B cell (primary cell): Measurements from ENCODE around the gene FBXO24. TPM values are rescaled to one million over a fixed set of nuclear protein-coding genes. Genes with fewer than 3 reads are reported as not detected.

Experiments used
- ATAC-seq: fragments of 200-7000 bp; cut with Tn5 transposase; one replicate; pipeline ENCODE4 v1.10.0; 2021; ENCODE audit warnings: low read depth, mild to moderate bottlenecking, moderate number of reproducible peaks, moderate library complexity
- CTCF ChIA-PET: fragments of 350-600 bp; sonication (Branson Sonifier 250); formaldehyde crosslinking; loops from one replicate; lab custom pipeline; 2021; ENCODE audit warnings: antibody characterized with exemption, inconsistent platforms; lab: Charles Lee
- POLR2A ChIA-PET: fragments of 350-600 bp; sonication (Branson Sonifier 250); formaldehyde crosslinking; loops from one replicate; lab custom pipeline; 2021; ENCODE audit warnings: antibody characterized with exemption; lab: Charles Lee
- DNase-seq: peaks from one replicate; pipeline ENCODE4 v3.0.0; 2013
- H2AFZ ChIP-seq: 2 replicates; pipeline ENCODE4 v1.6.1; 2012; ENCODE audit warnings: mild to moderate bottlenecking, low read depth, low read length; ENCODE audit not compliant: insufficient read depth, poor library complexity, severe bottlenecking
- H3K27ac ChIP-seq, 2 donors: 1 replicate in 1 of 2; 2 replicates in 1 of 2; pipeline ENCODE4 v1.5.1; 2012 to 2013; ENCODE audit warnings: low read length in 2 of 2, mild to moderate bottlenecking in 2 of 2, moderate library complexity in 1 of 2
- H3K27me3 ChIP-seq, 4 experiments: fragments of 200-600 bp in 1 of 4; sonication (generic) in 1 of 4; replicated peaks in 1 of 4; 1 replicate in 2 of 4; 2 replicates in 2 of 4; pipeline versions ENCODE4 v1.6.1 to v1.7.0; 2013 to 2016; ENCODE audit warnings: low read length in 3 of 4, mild to moderate bottlenecking in 2 of 4, mixed read lengths in 1 of 4, moderate library complexity in 1 of 4; ENCODE audit not compliant: insufficient read depth in 4 of 4, control insufficient read depth in 3 of 4; ENCODE audit errors: control extremely low read depth in 1 of 4
- H3K36me3 ChIP-seq, 2 experiments: replicated peaks in 1 of 2; 1 replicate in 1 of 2; 2 replicates in 1 of 2; pipeline versions ENCODE4 v1.6.1 to v1.7.1; 2013; ENCODE audit warnings: low read length in 1 of 2; ENCODE audit not compliant: insufficient read depth in 2 of 2, control insufficient read depth in 1 of 2; ENCODE audit errors: control extremely low read depth in 1 of 2, extremely low read depth in 1 of 2
- H3K4me1 ChIP-seq, 2 donors: fragments of 200-600 bp in 1 of 2; sonication (generic) in 1 of 2; 1 replicate in 1 of 2; 2 replicates in 1 of 2; pipeline versions ENCODE4 v1.5.1 to v1.6.1; 2013 to 2017; ENCODE audit warnings: low read length in 2 of 2; ENCODE audit not compliant: control insufficient read depth in 2 of 2, insufficient read depth in 2 of 2
- H3K4me2 ChIP-seq: replicated peaks from 2 replicates; pipeline ENCODE3; 2012; ENCODE audit warnings: mild to moderate bottlenecking, low read depth, low read length; ENCODE audit not compliant: poor library complexity, severe bottlenecking
- H3K4me3 ChIP-seq, 5 experiments: fragments of 200-600 bp in 1 of 5; sonication (generic) in 1 of 5; 1 replicate in 3 of 5; 2 replicates in 2 of 5; pipeline versions ENCODE4 v1.5.1 to v1.7.0; 2011 to 2016; ENCODE audit warnings: low read length in 4 of 5, mild to moderate bottlenecking in 4 of 5, low read depth in 2 of 5, control low read depth in 1 of 5, moderate library complexity in 1 of 5; ENCODE audit not compliant: insufficient read depth in 1 of 5; ENCODE audit errors: control extremely low read depth in 1 of 5, extremely low read depth in 1 of 5
- H3K79me2 ChIP-seq: fragments of 200-600 bp; sonication (generic); one replicate; pipeline ENCODE4 v1.6.0; 2016; ENCODE audit warnings: low read length; ENCODE audit not compliant: control insufficient read depth, insufficient read depth
- H3K9ac ChIP-seq: fragments of 200-600 bp; sonication (generic); 2 replicates; pipeline ENCODE4 v1.6.1; 2017; ENCODE audit warnings: mild to moderate bottlenecking, low read length, moderate library complexity
- H3K9me3 ChIP-seq, 3 donors: one replicate each; pipeline versions ENCODE4 v1.6.1 to v1.7.1; 2013; ENCODE audit warnings: low read length in 2 of 3; ENCODE audit not compliant: control insufficient read depth in 2 of 3, insufficient read depth in 1 of 3; ENCODE audit errors: control extremely low read depth in 1 of 3
- H4K20me1 ChIP-seq: 2 replicates; pipeline ENCODE4 v1.6.0; 2012; ENCODE audit warnings: mild to moderate bottlenecking, low read length; ENCODE audit not compliant: insufficient read depth, control insufficient read depth, poor library complexity, severe bottlenecking
- H3K27ac Mint-ChIP-seq: one replicate; pipeline ENCODE4 v1.8.0; 2021; ENCODE audit warnings: mixed read lengths
- H3K27me3 Mint-ChIP-seq: one replicate; pipeline ENCODE4 v1.8.0; 2021; ENCODE audit warnings: mixed read lengths
- H3K4me1 Mint-ChIP-seq: one replicate; pipeline ENCODE4 v1.8.0; 2021; ENCODE audit warnings: mixed read lengths
- H3K4me3 Mint-ChIP-seq: one replicate; pipeline ENCODE4 v1.8.0; 2021; ENCODE audit warnings: mixed read lengths
- H3K9me3 Mint-ChIP-seq: one replicate; pipeline ENCODE4 v1.8.0; 2022; ENCODE audit warnings: mixed read lengths; ENCODE audit not compliant: insufficient read depth
- EZH2 ChIP-seq: IDR thresholded peaks from 2 replicates; pipeline ENCODE4 v1.6.1; 2012; ENCODE audit warnings: borderline replicate concordance, low read depth, mild to moderate bottlenecking, moderate library complexity, low read length; ENCODE audit not compliant: insufficient read depth, poor library complexity, severe bottlenecking
- WGBS: methylation state at CpG from one replicate; pipeline ENCODE4 v1.1.5; 2013; ENCODE audit warnings: missing lambda C conversion rate; ENCODE audit not compliant: insufficient coverage; 5-methylcytosine and 5-hydroxymethylcytosine counted together
- intact Hi-C: fragments of 100-400 bp; cut with micrococcal nuclease; formaldehyde crosslinking; loops from one replicate; pipeline ENCODE4 v1.10.0; 2022
- polyA plus RNA-seq: library from polyadenylated mRNA; depleted of rRNA; stranded (reverse); fragments of >200 nt; gene quantifications from 2 replicates; pipeline ENCODE4 v1.2.3, GENCODE V29; 2012
- total RNA-seq, 2 donors: library from RNA; stranded (reverse); fragments of 120-200 nt in 1 of 2; gene quantifications; 1 replicate in 1 of 2; 2 replicates in 1 of 2; pipeline versions ENCODE4 v1.2.3 to v1.2.4, GENCODE V29; 2013 to 2022
- TF ChIP-seq, protein P1 (sequence below): fragments of 200-600 bp; IDR thresholded peaks from one replicate; pipeline ENCODE4 v1.8.0; 2022; ENCODE audit warnings: antibody characterized with exemption, mild to moderate bottlenecking

FBXO24 gene
- total and polyA plus RNA-seq, 2 donors (not counting 1 experiment from before 2014, with no cell fraction given), result 1.2 to 1.6 TPM

DNA sequence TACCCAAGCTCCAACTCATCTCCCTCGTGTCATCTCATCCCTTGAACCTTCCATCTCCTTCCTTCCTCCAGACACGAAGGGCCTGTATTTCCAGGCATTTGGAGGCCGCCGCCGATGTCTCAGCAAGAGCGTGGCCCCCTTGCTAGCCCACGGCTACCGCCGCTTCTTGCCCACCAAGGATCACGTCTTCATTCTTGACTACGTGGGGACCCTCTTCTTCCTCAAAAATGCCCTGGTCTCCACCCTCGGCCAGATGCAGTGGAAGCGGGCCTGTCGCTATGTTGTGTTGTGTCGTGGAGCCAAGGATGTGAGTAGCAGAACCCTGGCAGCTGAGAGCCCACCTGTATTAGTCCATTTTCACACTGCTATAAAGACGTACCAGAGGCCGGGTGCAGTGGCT lies 5.5 kb downstream of the FBXO24 start:
- Mint-ChIP-seq H3K27ac (no peak overlapping the region), H3K9me3 (no peaks in the 10 kb centered on the region), H3K4me1 (peaks cover 7% of the 10 kb centered on the region), H3K27me3 (peaks cover 19% of the 10 kb centered on the region), H3K4me3 (no peak overlapping the region)
- Histone ChIP-seq H3K27me3 (peaks cover 0 to 22% (median 7%) of the 10 kb centered on the region in 4 experiments), H3K4me1 (peaks cover 4 to 6% of the 10 kb centered on the region in 2 donors), H3K79me2 (peaks cover 3% of the 10 kb centered on the region), H3K36me3 (no peaks in the 10 kb centered on the region), H4K20me1 (no peaks in the 10 kb centered on the region), H2AFZ (no peak overlapping the region), H3K9ac (no peak overlapping the region), H3K9me3 (no peaks in the 10 kb centered on the region), H3K4me2 (no peak overlapping the region), H3K4me3 (no peak overlapping the region), H3K27ac (no peak overlapping the region)
- ATAC-seq (no peak), DNase-seq (no peak)
- WGBS, result 95% methylated on average over 14 of the region's 17 CpGs
- intact Hi-C loops, result no loop called here
- CTCF ChIA-PET, result interaction anchor here (1.3 to 11.1 kb wide), 3 partner anchors 14 to 29 kb away, joined by 3 to 226 read pairs (median 5); partner anchors contain the start of gene MOSPD3
- POLR2A ChIA-PET, result interaction anchor here (0.7 kb wide), 1 partner anchor 94 kb away, joined by 4 read pairs; no protein-coding TSS in a partner anchor
- no peak for TF ChIP-seq EZH2
- TF ChIP-seq, protein P1, sequence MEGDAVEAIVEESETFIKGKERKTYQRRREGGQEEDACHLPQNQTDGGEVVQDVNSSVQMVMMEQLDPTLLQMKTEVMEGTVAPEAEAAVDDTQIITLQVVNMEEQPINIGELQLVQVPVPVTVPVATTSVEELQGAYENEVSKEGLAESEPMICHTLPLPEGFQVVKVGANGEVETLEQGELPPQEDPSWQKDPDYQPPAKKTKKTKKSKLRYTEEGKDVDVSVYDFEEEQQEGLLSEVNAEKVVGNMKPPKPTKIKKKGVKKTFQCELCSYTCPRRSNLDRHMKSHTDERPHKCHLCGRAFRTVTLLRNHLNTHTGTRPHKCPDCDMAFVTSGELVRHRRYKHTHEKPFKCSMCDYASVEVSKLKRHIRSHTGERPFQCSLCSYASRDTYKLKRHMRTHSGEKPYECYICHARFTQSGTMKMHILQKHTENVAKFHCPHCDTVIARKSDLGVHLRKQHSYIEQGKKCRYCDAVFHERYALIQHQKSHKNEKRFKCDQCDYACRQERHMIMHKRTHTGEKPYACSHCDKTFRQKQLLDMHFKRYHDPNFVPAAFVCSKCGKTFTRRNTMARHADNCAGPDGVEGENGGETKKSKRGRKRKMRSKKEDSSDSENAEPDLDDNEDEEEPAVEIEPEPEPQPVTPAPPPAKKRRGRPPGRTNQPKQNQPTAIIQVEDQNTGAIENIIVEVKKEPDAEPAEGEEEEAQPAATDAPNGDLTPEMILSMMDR, result no peak

DNA sequence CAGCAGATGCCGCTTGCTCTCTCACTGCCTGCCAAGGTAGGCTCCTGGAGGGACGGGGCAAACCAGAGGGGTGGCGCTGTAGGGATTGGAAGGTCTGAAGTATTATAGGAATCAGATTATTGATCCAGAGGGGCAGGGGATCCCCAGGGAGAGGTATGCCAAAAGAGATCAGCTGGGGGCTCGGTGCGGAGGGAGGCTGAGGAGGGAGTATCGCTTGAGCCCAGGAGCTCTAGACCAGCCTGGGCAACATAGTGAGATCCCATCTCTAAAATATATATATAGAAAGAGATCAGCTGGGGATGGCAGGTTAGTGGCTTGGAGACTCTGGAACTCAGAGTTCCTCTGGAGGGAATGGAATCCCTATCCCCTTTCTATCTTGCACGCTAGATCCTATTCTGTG lies 9.1 kb downstream of the FBXO24 start:
- H3K27ac Mint-ChIP-seq, result no peak overlapping the region
- Histone ChIP-seq H3K27ac (no peak overlapping the region), H3K4me1 (no peaks in the 10 kb centered on the region), H3K27me3 (peaks cover 0 to 19% (median 5%) of the 10 kb centered on the region in 4 experiments), H2AFZ (no peak overlapping the region), H3K36me3 (no peaks in the 10 kb centered on the region), H3K79me2 (no peaks in the 10 kb centered on the region), H3K9ac (no peak overlapping the region), H4K20me1 (no peaks in the 10 kb centered on the region), H3K9me3 (no peaks in the 10 kb centered on the region), H3K4me2 (no peak overlapping the region), H3K4me3 (no peak overlapping the region)
- no peaks in the 10 kb centered on the region for H3K4me1 Mint-ChIP-seq
- ChIA-PET POLR2A (no interaction called here), CTCF (no interaction called here)
- peaks cover 17% of the 10 kb centered on the region for H3K27me3 Mint-ChIP-seq
- WGBS, result 93% methylated on average over 4 of the region's 7 CpGs
- H3K9me3 Mint-ChIP-seq, result no peaks in the 10 kb centered on the region
- ATAC-seq (no peak), DNase-seq (no peak)
- H3K4me3 Mint-ChIP-seq, result no peak overlapping the region
- intact Hi-C loops, result no loop called here
- TF ChIP-seq, protein P1, result no peak
- TF ChIP-seq EZH2, result no peak
